HCT116 (cell line): ENCODE results near the gene C1S.
"Not testable (repeated sequence)": the region's sequence is repeated elsewhere in the genome, so short reads cannot be mapped to it uniquely, and the experiment has no call there.

ENCODE experiments used
- POLR2A ChIP-seq: IDR thresholded peaks from 2 replicates; pipeline ENCODE4 v1.7.0; 2011; ENCODE audit warnings: borderline replicate concordance; ENCODE audit not compliant: insufficient read depth, insufficient read length; ENCODE audit errors: extremely low read depth
- POLR2AphosphoS5 ChIP-seq: IDR thresholded peaks from 2 replicates; pipeline ENCODE4 v1.6.1; 2011; ENCODE audit warnings: mild to moderate bottlenecking, low read depth, low read length, moderate library complexity
- TF ChIP-seq, protein P1 (sequence below), 3 experiments: fragments of 200-600 bp in 1 of 3; sonication (generic) in 1 of 3; IDR thresholded peaks in 2 of 3; conservative IDR thresholded peaks in 1 of 3; 2 replicates each; pipeline ENCODE4 v1.5.1; 2012 to 2017; ENCODE audit warnings: low read depth in 2 of 3, low read length in 2 of 3, antibody characterized with exemption in 1 of 3, borderline replicate concordance in 1 of 3, control low read depth in 1 of 3, mild to moderate bottlenecking in 1 of 3, mixed read lengths in 1 of 3, mixed run types in 1 of 3, moderate library complexity in 1 of 3; ENCODE audit not compliant: insufficient read depth in 1 of 3

DNA sequence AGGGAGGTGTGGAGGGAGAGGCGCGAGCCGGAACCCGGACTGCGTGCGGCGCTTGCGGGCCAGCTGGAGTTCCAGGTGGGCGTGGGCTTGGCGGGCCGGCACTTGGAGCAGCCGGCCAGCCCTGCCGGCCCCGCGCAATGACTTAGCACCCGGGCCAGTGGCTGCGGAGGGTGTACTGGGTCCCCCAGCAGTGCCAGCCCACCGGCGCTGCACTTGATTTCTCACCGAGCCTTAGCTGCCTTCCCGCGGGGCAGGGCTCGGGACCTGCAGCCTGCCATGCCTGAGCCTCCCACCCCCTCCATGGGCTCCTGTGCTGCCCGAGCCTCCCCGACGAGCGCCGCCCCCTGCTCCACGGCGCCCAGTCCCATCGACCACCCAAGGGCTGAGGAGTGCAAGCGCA is 23.1 kb upstream of the C1S start:
- TF ChIP-seq POLR2A, POLR2AphosphoS5: not testable (repeated sequence)
- TF ChIP-seq, protein P1, sequence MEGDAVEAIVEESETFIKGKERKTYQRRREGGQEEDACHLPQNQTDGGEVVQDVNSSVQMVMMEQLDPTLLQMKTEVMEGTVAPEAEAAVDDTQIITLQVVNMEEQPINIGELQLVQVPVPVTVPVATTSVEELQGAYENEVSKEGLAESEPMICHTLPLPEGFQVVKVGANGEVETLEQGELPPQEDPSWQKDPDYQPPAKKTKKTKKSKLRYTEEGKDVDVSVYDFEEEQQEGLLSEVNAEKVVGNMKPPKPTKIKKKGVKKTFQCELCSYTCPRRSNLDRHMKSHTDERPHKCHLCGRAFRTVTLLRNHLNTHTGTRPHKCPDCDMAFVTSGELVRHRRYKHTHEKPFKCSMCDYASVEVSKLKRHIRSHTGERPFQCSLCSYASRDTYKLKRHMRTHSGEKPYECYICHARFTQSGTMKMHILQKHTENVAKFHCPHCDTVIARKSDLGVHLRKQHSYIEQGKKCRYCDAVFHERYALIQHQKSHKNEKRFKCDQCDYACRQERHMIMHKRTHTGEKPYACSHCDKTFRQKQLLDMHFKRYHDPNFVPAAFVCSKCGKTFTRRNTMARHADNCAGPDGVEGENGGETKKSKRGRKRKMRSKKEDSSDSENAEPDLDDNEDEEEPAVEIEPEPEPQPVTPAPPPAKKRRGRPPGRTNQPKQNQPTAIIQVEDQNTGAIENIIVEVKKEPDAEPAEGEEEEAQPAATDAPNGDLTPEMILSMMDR (IDR thresholded peaks at IDR 0.05 in 2 of 3, conservative IDR thresholded peaks at IDR 0.05 in 1 of 3; ENCODE audit: borderline replicate concordance in 1 of 3, insufficient read depth in 1 of 3, low read depth in 2 of 3, low read length in 2 of 3) = not testable (repeated sequence)
